GM06990 (cell line): ENCODE results near the gene TMEM163.
A peak's percentile ranks its signal among the peaks of the same experiment; 100 is the strongest.

Experiments
- DNase-seq: peaks from one replicate; pipeline ENCODE4 v3.0.0-alpha.2; 2011; ENCODE audit not compliant: insufficient read length; ENCODE audit errors: extremely low read depth
- H3K27me3 ChIP-seq: replicated peaks from 2 replicates; pipeline ENCODE4 v1.6.0; 2011; ENCODE audit warnings: low read length; ENCODE audit not compliant: control insufficient read depth, insufficient read depth
- H3K36me3 ChIP-seq: 2 replicates; pipeline ENCODE4 v1.5.1; 2011; ENCODE audit warnings: low read length; ENCODE audit not compliant: control insufficient read depth, insufficient read depth
- H3K4me3 ChIP-seq: replicated peaks from 2 replicates; pipeline ENCODE4 v1.5.1; 2011; ENCODE audit warnings: low read depth, mild to moderate bottlenecking, control low read depth, low read length
- CTCF ChIP-seq: IDR thresholded peaks from 2 replicates; pipeline ENCODE4 v1.5.1; 2011; ENCODE audit warnings: low read length, control low read depth, mild to moderate bottlenecking, inconsistent platforms; ENCODE audit not compliant: insufficient read depth, poor library complexity, severe bottlenecking

TMEM163 gene

GRCh38 chr2:134722728-134723127, 3.9 kb upstream of the TMEM163 start:
- Histone ChIP-seq H3K27me3 (peaks cover 2% of the 10 kb centered on the region), H3K36me3 (no peaks in the 10 kb centered on the region), H3K4me3 (no peak overlapping the region)
- peak; percentile 31 for TF ChIP-seq CTCF
- DNase-seq, result no peak

DNA sequence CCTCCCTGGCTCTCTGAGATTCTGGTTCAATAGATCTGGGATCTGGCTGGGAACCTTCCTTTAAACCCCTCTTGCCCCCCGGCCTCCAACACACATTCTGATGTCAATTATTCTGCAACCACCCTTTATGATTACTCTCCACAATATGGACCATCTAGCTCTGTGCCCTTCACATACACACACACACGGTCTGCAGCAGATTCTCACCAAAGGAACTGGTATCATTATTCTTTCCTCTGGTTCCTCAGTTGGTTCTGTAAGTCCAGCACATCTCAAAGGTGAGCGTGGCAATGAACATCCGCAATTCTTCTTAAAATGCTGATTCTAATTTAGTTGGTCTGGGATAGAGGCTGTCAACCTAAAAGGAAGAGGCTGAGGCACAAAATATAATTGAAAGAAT, 2.8 kb upstream of the TMEM163 start:
- DNase-seq, result no peak
- TF ChIP-seq CTCF, result no peak
- Histone ChIP-seq H3K4me3 (no peak overlapping the region), H3K27me3 (peaks cover 4% of the 10 kb centered on the region), H3K36me3 (no peaks in the 10 kb centered on the region)

GRCh38 chr2:134718023-134718816, 580 bp downstream of the TMEM163 start:
- DNase-seq, result no peak
- Histone ChIP-seq H3K4me3 (peak overlapping the region; percentile 15), H3K36me3 (no peaks in the 10 kb centered on the region), H3K27me3 (peaks cover 4% of the 10 kb centered on the region)
- TF ChIP-seq CTCF, result no peak

DNA sequence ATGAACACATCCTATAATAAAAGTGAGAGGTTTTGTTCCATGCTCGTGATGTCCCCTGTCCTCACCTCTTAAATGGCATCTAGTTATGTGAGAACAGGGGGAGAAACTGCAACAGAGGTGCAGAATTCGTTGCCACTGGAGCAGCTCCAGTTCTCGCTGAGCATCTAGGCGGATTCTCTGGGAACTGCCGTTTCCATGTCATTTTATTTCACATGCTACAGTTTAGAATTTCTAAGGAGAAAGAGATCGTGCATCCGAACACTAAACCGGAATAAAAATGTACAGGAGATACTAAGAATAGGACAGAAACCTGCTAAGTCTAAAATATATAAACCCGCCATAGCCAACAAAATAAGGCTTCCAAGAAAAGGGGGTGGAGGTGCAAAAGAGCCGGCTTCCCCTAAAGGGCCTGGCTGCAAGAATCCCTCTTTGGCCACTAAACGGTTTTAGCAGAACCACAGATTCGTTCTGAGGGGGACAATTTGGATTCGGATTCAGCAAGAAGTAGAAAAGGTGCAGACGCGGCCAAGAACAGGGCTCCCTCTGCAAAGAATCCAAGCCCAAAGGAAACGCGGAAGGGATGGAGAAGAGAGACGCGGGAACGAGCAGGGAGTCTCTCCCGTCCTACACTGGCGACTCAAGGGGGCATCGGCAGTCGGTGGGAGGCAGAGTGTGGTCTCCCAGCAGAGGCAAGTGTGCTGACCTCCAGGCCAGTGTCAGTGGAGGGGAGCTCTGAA, 1.3 kb downstream of the TMEM163 start:
- Histone ChIP-seq H3K4me3 (no peak overlapping the region), H3K27me3 (peaks cover 4% of the 10 kb centered on the region)
- no peak for DNase-seq

GRCh38 chr2:134716721-134717243, 2.0 kb downstream of the TMEM163 start:
- no peak for TF ChIP-seq CTCF
- peaks cover 4% of the 10 kb centered on the region for H3K27me3 ChIP-seq
- DNase-seq, result no peak

More for the DNA sequence above, 1.3 kb downstream of the TMEM163 start:
- no peak for TF ChIP-seq CTCF
- H3K36me3 ChIP-seq, result no peaks in the 10 kb centered on the region

More at GRCh38 chr2:134716721-134717243, 2.0 kb downstream of the TMEM163 start:
- Histone ChIP-seq H3K4me3 (no peak overlapping the region), H3K36me3 (no peaks in the 10 kb centered on the region)
